K562 (cell line): Measurements from ENCODE around the gene EGFL7. TPM values are rescaled to one million over a fixed set of nuclear protein-coding genes. Genes with fewer than 3 reads are reported as not detected.

Experiments used
- FOXA3 ChIP-seq, 2 experiments: fragments of 450-650 bp in 1 of 2; sonication (generic) in 1 of 2; formaldehyde crosslinking; IDR thresholded peaks in 1 of 2; conservative IDR thresholded peaks in 1 of 2; 2 replicates each; pipeline versions ENCODE4 v1.4.0 to v1.8.0; 2020 to 2022; ENCODE audit warnings: mild to moderate bottlenecking in 2 of 2, missing genetic modification reagents in 1 of 2
- HMGN3 ChIP-seq: IDR thresholded peaks from 2 replicates; pipeline ENCODE4 v1.6.1; 2011; ENCODE audit warnings: borderline replicate concordance, low read depth, mild to moderate bottlenecking, mixed read lengths, low read length; ENCODE audit not compliant: insufficient read length; ENCODE audit errors: extremely low read depth
- polyA plus RNA-seq, 8 experiments: library from polyadenylated mRNA; depleted of rRNA in 4 of 8; stranded (reverse) in 5 of 8; unstranded in 3 of 8; fragments of >200 nt; fragmentation: Nextera tagmentation in 2 of 8; fragmentation: Illumina TruSeq in 1 of 8; extraction: Ambion mirVana in 2 of 8; extraction: Trizol in 1 of 8; gene quantifications; 2 replicates each; pipeline versions ENCODE4 v1.2.1 to v1.2.3, GENCODE V29; 2011 to 2014; ENCODE audit warnings: inconsistent platforms in 1 of 8, missing spikeins in 1 of 8
- total RNA-seq, 7 experiments: library from RNA; depleted of rRNA in 6 of 7; stranded (reverse); fragments of >200 nt in 6 of 7; fragmentation: Illumina TruSeq in 2 of 7; extraction: Trizol in 2 of 7; gene quantifications; 2 replicates each; pipeline versions ENCODE4 v1.2.1 to v1.2.3, GENCODE V29; 2011 to 2021; ENCODE audit warnings: low replicate concordance in 1 of 7
- TF ChIP-seq, protein P1 (sequence below): fragments of 250-450 bp; sonication (Bioruptor Pico); IDR thresholded peaks from 2 replicates; pipeline ENCODE4 v1.8.0; 2021; ENCODE audit warnings: mild to moderate bottlenecking, moderate library complexity
- TF ChIP-seq, protein P2 (sequence below): fragments of 250-450 bp; sonication (Bioruptor Pico); IDR thresholded peaks from 2 replicates; pipeline ENCODE4 v1.8.0; 2022; ENCODE audit warnings: inconsistent platforms, mild to moderate bottlenecking, moderate library complexity, borderline replicate concordance

EGFL7 gene
- total and polyA plus RNA-seq, 9 of the 15 experiments (the other 6 are each of a cell fraction or from before 2014, with no cell fraction given), result 1.5 to 286 (median 55.5) TPM

DNA sequence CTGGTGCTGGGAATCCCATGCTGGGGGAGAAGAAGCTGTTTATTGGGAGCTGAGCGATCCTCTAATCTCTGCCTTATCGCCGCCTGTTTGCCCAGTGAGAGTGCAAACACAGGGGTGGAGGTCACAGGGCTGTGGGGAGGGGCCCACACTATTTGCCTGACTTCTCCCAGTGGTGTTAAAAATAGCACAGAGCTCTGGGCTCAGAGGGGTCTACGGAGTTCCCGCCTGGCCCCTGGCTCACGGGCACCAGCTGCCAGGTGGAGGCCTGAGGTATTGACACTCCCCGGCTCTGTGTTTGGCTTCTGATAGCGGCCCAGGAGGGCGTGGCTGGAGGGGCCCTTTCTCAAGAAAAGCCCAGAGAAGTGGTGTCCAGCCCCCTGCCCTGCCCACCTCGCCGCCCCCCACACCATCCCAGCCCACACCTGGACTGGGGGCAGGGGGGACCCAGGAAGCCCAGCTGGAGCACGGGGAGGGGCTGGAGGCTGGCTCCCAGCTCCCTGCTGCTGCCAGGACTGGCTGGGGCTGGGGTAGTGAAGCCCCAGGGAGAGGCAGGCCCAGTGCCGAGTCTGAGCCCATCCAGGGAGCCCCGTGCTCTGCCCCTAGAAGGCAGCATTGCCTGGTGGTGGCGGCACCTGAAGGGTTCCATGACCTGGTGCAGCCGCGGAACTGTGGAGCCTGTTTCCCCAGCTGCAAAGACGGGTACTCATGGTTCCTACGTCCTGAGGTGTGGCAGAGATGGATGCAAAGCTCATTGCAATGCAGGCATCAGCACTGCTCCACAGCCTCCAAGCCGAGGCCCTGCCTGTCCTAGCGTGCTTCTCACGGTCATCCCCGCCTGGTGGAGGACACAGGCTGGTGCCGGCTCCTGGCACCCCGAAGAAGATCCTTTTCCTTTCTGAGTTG, 35.7 kb upstream of the EGFL7 start (continued):
- TF ChIP-seq, protein P1, sequence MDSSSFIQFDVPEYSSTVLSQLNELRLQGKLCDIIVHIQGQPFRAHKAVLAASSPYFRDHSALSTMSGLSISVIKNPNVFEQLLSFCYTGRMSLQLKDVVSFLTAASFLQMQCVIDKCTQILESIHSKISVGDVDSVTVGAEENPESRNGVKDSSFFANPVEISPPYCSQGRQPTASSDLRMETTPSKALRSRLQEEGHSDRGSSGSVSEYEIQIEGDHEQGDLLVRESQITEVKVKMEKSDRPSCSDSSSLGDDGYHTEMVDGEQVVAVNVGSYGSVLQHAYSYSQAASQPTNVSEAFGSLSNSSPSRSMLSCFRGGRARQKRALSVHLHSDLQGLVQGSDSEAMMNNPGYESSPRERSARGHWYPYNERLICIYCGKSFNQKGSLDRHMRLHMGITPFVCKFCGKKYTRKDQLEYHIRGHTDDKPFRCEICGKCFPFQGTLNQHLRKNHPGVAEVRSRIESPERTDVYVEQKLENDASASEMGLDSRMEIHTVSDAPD, result no peak
- TF ChIP-seq FOXA3 (CRISPR knock-in tag; conservative IDR thresholded peaks at IDR 0.05 in 1 of 2, IDR thresholded peaks at IDR 0.05 in 1 of 2) (peak in 1 of 2 experiments; percentile 8; a peak in 1 of 4 replicates), HMGN3 (no peak)
- TF ChIP-seq, protein P2, sequence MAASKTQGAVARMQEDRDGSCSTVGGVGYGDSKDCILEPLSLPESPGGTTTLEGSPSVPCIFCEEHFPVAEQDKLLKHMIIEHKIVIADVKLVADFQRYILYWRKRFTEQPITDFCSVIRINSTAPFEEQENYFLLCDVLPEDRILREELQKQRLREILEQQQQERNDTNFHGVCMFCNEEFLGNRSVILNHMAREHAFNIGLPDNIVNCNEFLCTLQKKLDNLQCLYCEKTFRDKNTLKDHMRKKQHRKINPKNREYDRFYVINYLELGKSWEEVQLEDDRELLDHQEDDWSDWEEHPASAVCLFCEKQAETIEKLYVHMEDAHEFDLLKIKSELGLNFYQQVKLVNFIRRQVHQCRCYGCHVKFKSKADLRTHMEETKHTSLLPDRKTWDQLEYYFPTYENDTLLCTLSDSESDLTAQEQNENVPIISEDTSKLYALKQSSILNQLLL, result no peak
